ENCODE measurements around the gene ZNF865. TPM values are rescaled to one million over a fixed set of nuclear protein-coding genes. Genes with fewer than 3 reads are reported as not detected.

ZNF865 gene
- total RNA-seq, 1 experiment from 2014 or later = 1.7 TPM

GRCh38 chr19:55656988-55657747, 51.7 kb downstream of the ZNF865 start:
- Histone ChIP-seq H3K27ac (no peak overlapping the region), H3K9me3 (replicated peaks) (no peaks in the 10 kb centered on the region), H3K36me3 (peaks cover 22% of the 10 kb centered on the region), H3K4me3 (no peak overlapping the region), H3K4me1 (0 out of 2 replicates have a peak, but pooled peaks cover 5% of the 10 kb centered on the region), H3K27me3 (no peaks in the 10 kb centered on the region)
- DNase-seq = no peak

DNA sequence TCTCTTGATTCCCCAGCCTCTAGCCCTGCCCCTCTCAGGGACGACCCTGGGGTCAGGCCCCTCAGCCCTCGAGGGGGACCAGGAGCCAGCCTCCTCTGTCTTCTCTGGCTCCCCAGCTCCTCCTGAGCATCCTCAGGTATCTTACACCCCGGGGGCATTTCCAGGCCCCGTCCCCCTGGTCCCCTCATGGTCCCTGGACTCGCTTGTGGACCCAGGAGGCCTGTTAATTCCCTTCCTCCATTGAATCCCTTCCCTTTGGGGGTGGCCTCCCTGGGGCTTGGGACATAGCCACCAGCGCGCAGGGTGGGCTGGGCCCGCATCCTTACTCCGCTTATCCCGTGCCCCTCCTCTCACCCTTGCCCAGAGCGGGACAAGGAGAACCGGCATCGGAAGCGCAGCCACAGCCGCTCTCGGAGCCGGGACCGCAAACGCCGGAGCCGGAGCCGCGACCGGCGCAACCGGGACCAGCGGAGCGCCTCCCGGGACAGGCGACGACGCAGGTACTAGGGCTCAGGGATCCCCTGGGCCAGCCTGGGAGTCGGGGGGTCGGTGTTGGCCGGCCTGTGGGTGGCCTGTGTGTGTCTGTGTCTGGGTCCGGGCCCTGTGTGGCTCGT, 53.5 kb downstream of the ZNF865 start:
- Histone ChIP-seq H3K4me3 (no peak overlapping the region), H3K36me3 (peaks cover 38% of the 10 kb centered on the region), H3K27ac (no peak overlapping the region), H3K27me3 (no peaks in the 10 kb centered on the region), H3K4me1 (0 out of 2 replicates have a peak, but pooled peaks cover 5% of the 10 kb centered on the region), H3K9me3 (replicated peaks) (no peaks in the 10 kb centered on the region)
- DNase-seq = no peak

DNA sequence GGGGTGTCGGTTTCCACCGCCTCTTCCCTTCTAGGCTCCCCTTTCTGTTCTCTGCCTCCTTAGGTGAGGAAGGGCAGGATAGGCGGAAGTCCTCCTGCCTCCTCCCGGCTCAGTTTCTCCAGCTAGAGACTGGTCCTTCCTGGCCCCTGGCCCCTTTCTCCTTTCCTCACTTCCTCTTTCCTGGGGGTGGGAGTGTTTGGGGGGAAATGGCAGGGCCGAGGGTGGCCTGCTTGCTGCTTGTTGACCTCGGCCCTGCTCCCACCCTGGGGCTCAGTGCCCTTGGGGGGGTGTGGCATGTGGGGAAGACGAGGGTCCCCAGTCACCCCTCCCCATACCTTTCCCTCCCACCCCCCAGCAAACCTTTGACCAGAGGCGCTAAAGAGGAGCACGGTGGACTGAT, 54.4 kb downstream of the ZNF865 start:
- no peak overlapping the region for H3K4me3 ChIP-seq
- no peak for DNase-seq
- 0 out of 2 replicates have a peak, but pooled peaks cover 5% of the 10 kb centered on the region for H3K4me1 ChIP-seq
- no peak overlapping the region for H3K27ac ChIP-seq
- H3K9me3 ChIP-seq (replicated peaks) = no peaks in the 10 kb centered on the region
- H3K36me3 ChIP-seq = peaks cover 45% of the 10 kb centered on the region
- H3K27me3 ChIP-seq = no peaks in the 10 kb centered on the region

GRCh38 chr19:55660404-55660803, 55.0 kb downstream of the ZNF865 start:
- H3K4me1 ChIP-seq = 0 out of 2 replicates have a peak, but pooled peaks cover 5% of the 10 kb centered on the region
- H3K9me3 ChIP-seq (replicated peaks) = no peaks in the 10 kb centered on the region
- peaks cover 46% of the 10 kb centered on the region for H3K36me3 ChIP-seq
- H3K4me3 ChIP-seq = no peak overlapping the region
- H3K27me3 ChIP-seq = no peaks in the 10 kb centered on the region
- H3K27ac ChIP-seq = no peak overlapping the region
- no peak for DNase-seq

DNA sequence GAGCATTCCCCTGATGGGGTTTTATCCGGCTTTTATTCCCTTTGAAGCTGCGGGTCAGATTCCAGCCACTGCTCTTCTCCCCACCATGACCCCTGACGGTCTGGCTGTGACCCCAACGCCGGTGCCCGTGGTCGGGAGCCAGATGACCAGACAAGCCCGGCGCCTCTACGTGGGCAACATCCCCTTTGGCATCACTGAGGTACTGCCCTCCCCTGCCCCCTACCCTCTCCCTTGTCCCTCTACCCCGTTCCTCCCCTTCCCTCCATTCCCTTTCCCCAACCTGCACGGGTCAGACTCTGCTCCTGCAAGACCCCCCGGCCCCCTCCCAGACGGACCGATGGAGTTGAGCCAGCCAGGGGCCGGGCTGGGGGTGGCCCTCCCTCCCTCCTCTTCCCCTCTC, 55.5 kb downstream of the ZNF865 start:
- Histone ChIP-seq H3K4me3 (no peak overlapping the region), H3K36me3 (peaks cover 52% of the 10 kb centered on the region), H3K4me1 (0 out of 2 replicates have a peak, but pooled peaks cover 5% of the 10 kb centered on the region), H3K27me3 (no peaks in the 10 kb centered on the region), H3K9me3 (replicated peaks) (no peaks in the 10 kb centered on the region), H3K27ac (no peak overlapping the region)
- no peak for DNase-seq

DNA sequence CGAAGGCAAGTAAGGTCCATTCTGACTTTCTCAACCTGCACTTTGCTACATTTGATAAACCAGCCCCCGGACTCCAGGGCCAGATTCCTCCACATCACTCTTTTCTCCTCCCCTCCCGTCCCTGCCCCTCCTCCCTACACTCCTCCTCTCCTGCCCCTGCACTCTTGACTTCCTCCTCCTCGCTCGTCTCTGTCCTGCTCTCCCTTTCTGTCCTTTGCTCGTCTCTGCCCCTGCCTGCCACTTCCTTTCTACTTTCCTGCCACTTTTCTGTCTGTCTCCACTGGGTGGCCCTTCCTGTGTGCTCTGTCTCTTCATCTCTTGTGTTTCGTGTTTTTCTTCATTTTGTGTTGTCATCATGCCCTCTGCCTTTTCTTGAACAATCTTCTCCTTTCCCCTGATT, 56.4 kb downstream of the ZNF865 start:
- H3K36me3 ChIP-seq = peaks cover 55% of the 10 kb centered on the region
- H3K27me3 ChIP-seq = no peaks in the 10 kb centered on the region
- no peak overlapping the region for H3K27ac ChIP-seq

GRCh38 chr19:55663846-55664536, 58.5 kb downstream of the ZNF865 start:
- Histone ChIP-seq H3K4me1 (no peaks in the 10 kb centered on the region), H3K4me3 (no peak overlapping the region), H3K27me3 (no peaks in the 10 kb centered on the region), H3K9me3 (replicated peaks) (no peaks in the 10 kb centered on the region), H3K27ac (no peak overlapping the region), H3K36me3 (peaks cover 69% of the 10 kb centered on the region)
- DNase-seq = no peak

More for the DNA sequence above, 56.4 kb downstream of the ZNF865 start:
- DNase-seq = no peak
- Histone ChIP-seq H3K4me3 (no peak overlapping the region), H3K4me1 (no peaks in the 10 kb centered on the region), H3K9me3 (replicated peaks) (no peaks in the 10 kb centered on the region)

DNA sequence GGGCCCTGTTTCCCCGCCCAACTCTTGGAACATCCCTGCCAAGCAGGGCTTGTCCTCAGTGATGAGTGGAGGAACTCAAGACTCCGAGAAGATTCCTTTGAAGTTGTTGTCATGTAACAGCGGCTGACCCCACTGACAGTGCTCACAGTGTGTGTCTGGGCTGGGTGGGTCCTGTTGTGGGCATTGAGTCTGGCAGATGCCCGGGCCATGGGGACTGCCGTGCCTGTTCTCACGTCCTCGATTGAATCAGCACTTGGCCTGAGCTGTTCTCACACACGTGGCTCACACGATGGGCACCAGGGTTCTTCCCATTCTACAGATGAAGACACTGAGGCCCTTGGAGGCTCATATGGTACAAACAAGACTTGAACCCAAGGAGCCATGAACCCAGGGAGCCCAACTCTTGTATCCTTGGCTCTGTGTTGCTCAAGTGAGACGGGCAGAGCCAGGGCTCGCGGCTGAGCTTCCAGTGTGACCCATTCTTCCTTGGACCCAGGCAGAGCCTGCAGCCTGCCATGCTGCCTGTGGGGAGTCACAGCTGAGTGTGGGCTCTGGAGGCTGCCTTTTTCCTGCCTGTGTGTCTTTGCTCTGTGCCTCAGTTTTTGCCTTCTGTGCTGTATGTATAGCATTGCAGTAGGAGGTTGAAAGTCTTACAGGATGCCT, 61.0 kb downstream of the ZNF865 start:
- Histone ChIP-seq H3K36me3 (peaks cover 69% of the 10 kb centered on the region), H3K27ac (no peak overlapping the region)

More for the DNA sequence above, 61.0 kb downstream of the ZNF865 start:
- Histone ChIP-seq H3K27me3 (no peaks in the 10 kb centered on the region), H3K4me1 (no peaks in the 10 kb centered on the region), H3K9me3 (replicated peaks) (no peaks in the 10 kb centered on the region), H3K4me3 (no peak overlapping the region)
- no peak for DNase-seq

Other genes starting within 250 kb of the ZNF865 start
- not detected in 2 replicates for gene GARIN5B, start 242.4 kb upstream of the ZNF865 start, total RNA-seq (2014; rRNA removed; shearing (Covaris generic))
- gene IL11, start 235.2 kb upstream of the ZNF865 start, total RNA-seq (2014; rRNA removed; shearing (Covaris generic)) = 16.7 and 17.8 TPM in 2 replicates
- gene TMEM190, start 228.8 kb upstream of the ZNF865 start, total RNA-seq (2014; rRNA removed; shearing (Covaris generic)) = not detected in 2 replicates
- 0.14 and 0.25 TPM in 2 replicates for gene TMEM238, start 221.4 kb upstream of the ZNF865 start, total RNA-seq (2014; rRNA removed; shearing (Covaris generic))
- 612 and 617 TPM in 2 replicates for gene RPL28, start 219.7 kb upstream of the ZNF865 start, total RNA-seq (2014; rRNA removed; shearing (Covaris generic))
- gene UBE2S, start 197.9 kb upstream of the ZNF865 start, total RNA-seq (2014; rRNA removed; shearing (Covaris generic)) = 509 and 566 TPM in 2 replicates
- gene SHISA7, start 162.3 kb upstream of the ZNF865 start, total RNA-seq (2014; rRNA removed; shearing (Covaris generic)) = not detected in 2 replicates
- gene ISOC2, start 144.0 kb upstream of the ZNF865 start, total RNA-seq (2014; rRNA removed; shearing (Covaris generic)) = 63.2 and 70.8 TPM in 2 replicates
- not detected in 2 replicates for gene C19orf85, start 140.9 kb upstream of the ZNF865 start, total RNA-seq (2014; rRNA removed; shearing (Covaris generic))
- 2.9 and 3.6 TPM in 2 replicates for gene ZNF628, start 129.0 kb upstream of the ZNF865 start, total RNA-seq (2014; rRNA removed; shearing (Covaris generic))
- gene NAT14, start 120.5 kb upstream of the ZNF865 start, total RNA-seq (2014; rRNA removed; shearing (Covaris generic)) = 22.1 and 25.9 TPM in 2 replicates
- gene SSC5D, start 117.2 kb upstream of the ZNF865 start, total RNA-seq (2014; rRNA removed; shearing (Covaris generic)) = 3.1 and 3.8 TPM in 2 replicates
- 6.8 and 6.9 TPM in 2 replicates for gene SBK2, start 68.5 kb upstream of the ZNF865 start, total RNA-seq (2014; rRNA removed; shearing (Covaris generic))
- 0.30 and 0.87 TPM in 2 replicates for gene SBK3, start 60.1 kb upstream of the ZNF865 start, total RNA-seq (2014; rRNA removed; shearing (Covaris generic))
- 5.4 and 7.5 TPM in 2 replicates for gene ZNF579, start 24.8 kb upstream of the ZNF865 start, total RNA-seq (2014; rRNA removed; shearing (Covaris generic))
- gene FIZ1, start 6.1 kb upstream of the ZNF865 start, total RNA-seq (2014; rRNA removed; shearing (Covaris generic)) = 7.9 and 10.3 TPM in 2 replicates
- 2.7 and 3.2 TPM in 2 replicates for gene ZNF524, start 5.4 kb upstream of the ZNF865 start, total RNA-seq (2014; rRNA removed; shearing (Covaris generic))
- gene ZNF784, start 18.9 kb downstream of the ZNF865 start, total RNA-seq (2014; rRNA removed; shearing (Covaris generic)) = 2.7 and 3.1 TPM in 2 replicates
- gene ZNF580, start 35.4 kb downstream of the ZNF865 start, total RNA-seq (2014; rRNA removed; shearing (Covaris generic)) = 7.9 and 8.0 TPM in 2 replicates
- gene ZNF581, start 38.0 kb downstream of the ZNF865 start, total RNA-seq (2014; rRNA removed; shearing (Covaris generic)) = 17.9 and 18.7 TPM in 2 replicates
- gene CCDC106, start 42.6 kb downstream of the ZNF865 start, total RNA-seq (2014; rRNA removed; shearing (Covaris generic)) = 9.7 and 10.8 TPM in 2 replicates
- gene U2AF2, start 49.4 kb downstream of the ZNF865 start, total RNA-seq (2014; rRNA removed; shearing (Covaris generic)) = 131 and 136 TPM in 2 replicates
- 45.6 and 59.8 TPM in 2 replicates for gene EPN1, start 69.6 kb downstream of the ZNF865 start, total RNA-seq (2014; rRNA removed; shearing (Covaris generic))
- gene NLRP9, start 132.8 kb downstream of the ZNF865 start, total RNA-seq (2014; rRNA removed; shearing (Covaris generic)) = 0.02 TPM in 1 of 2 replicates, not detected in the other
- gene RFPL4A, start 153.4 kb downstream of the ZNF865 start, total RNA-seq (2014; rRNA removed; shearing (Covaris generic)) = 1.1 TPM in 2 replicates
- 0.61 and 1.1 TPM in 2 replicates for gene RFPL4AL1, start 163.5 kb downstream of the ZNF865 start, total RNA-seq (2014; rRNA removed; shearing (Covaris generic))
- 4.6 and 4.9 TPM in 2 replicates for gene NLRP11, start 226.4 kb downstream of the ZNF865 start, total RNA-seq (2014; rRNA removed; shearing (Covaris generic))
- not detected in 2 replicates for gene NLRP4, start 230.9 kb downstream of the ZNF865 start, total RNA-seq (2014; rRNA removed; shearing (Covaris generic))